OCI-LY3 (cell line): Measurements from ENCODE around the gene ZNF419.
"Not testable (repeated sequence)": the region's sequence is repeated elsewhere in the genome, so short reads cannot be mapped to it uniquely, and the experiment has no call there.

Experiments used
- CTCF ChIP-seq: fragments of 200-600, 300-600 bp; sonication (generic); IDR thresholded peaks from 2 replicates; pipeline ENCODE4 v1.5.1; 2014; ENCODE audit warnings: antibody characterized with exemption, low read length, low read depth
- EZH2phosphoT487 ChIP-seq: fragments of 200-600 bp; shearing (Covaris generic); IDR thresholded peaks from 2 replicates; pipeline ENCODE4 v1.6.1; 2018; ENCODE audit warnings: antibody characterized with exemption, mixed run types, low read depth

DNA sequence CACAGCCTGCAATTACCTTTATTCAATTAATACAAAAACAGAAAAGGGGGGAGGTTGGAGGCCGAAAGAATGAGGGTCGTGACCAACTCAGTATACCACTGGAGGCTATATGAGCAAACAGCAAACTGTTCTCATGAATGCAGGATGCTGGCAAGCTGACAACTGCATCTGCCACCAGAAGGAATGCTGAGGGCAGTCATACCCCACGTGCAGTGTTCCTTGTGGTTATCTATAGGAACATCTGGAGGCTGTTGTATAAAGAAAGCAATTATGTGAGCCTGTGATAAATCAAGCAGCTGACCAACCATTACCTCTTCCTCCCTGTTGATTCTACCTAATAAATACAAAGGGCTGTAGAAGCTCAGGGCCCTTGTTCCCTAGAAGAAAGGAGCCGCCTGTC is 30.5 kb downstream of the ZNF419 start:
- not testable (repeated sequence) for TF ChIP-seq EZH2phosphoT487, CTCF
